ENCODE data around the gene PLEKHD1.

Gene PLEKHD1

DNA sequence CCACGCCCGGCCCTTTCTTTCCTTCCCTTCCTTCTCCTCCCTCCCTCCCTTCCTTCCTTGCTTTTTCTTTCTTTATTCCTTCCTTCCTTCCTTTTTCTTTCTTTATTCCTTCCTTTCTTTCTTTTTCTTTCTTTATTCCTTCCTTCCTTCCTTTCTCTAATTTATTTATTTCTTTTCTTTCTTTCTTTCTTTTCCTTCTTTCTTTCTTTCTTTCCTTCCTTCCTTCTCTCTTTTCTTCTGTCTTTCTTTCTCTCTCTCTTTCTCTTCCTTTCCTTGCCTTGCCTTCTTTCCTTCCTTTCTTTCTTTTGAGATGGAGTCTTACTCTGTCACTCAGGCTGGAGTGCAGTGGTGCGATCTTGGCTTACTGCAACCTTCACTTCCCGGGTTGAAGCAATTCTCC is 74.2 kb downstream of the PLEKHD1 start:
- no peak for DNase-seq

DNA sequence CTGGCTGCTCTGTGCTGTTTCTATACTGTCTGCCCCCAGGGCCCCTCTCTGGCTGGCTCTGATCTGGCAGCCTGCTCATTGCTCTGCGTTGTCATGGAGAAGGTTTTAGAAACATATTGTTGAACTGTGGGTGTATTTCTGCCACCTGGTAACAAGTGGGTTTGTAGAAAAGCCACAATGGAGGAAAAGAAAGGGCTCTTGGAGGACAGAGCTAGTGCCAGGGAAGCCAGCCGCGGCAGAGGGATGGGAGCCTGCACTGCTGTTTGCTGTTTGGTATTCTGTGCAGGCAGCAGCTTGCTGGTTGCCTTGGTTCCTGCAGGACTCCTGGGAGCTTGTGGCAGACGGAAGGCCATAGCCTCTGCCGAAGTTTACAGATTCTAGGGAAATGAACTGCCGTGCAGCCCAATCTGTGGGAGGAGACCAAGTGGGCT is 75.1 kb downstream of the PLEKHD1 start:
- peak; percentile 28 to 42 for DNase-seq

DNA sequence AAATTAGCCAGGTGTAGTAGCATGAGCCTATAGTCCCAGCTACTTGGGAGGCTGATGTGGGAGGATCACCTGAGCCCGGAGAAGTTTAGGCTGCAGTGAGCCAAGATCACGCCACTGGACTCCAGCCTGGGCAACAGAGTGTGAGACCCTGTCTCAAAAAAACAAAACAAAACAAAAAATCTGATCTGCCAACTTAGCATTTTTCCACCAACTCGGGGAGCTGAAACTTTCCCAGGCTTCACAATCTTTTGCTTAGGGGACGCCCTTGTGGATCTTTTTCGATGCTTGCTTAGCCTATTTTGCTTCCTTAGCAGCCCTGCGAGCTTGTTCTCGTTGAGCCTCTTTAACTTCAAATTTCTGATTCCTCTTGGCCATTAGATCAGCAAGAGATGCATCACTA is 76.3 kb downstream of the PLEKHD1 start:
- no peak for DNase-seq

DNA sequence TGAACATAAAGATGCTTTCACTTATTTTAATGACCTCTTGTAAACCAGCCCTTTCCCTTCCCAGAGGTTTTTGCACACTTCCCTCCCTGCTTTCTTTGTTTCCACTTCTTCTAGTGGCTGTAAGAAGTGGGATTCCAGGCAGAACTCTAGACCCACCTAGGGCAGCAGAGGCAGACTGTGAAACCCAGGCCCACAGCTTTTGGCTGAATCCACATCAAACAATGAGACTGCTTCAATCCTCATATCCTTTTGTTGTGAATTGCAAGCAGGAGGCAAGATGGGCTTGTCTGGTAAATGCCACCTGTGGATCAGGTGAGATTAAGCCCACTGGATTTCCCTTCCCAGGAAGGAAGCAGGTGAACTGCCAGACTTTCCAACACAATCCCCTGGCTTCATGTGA is 77.4 kb downstream of the PLEKHD1 start:
- no peak for DNase-seq

DNA sequence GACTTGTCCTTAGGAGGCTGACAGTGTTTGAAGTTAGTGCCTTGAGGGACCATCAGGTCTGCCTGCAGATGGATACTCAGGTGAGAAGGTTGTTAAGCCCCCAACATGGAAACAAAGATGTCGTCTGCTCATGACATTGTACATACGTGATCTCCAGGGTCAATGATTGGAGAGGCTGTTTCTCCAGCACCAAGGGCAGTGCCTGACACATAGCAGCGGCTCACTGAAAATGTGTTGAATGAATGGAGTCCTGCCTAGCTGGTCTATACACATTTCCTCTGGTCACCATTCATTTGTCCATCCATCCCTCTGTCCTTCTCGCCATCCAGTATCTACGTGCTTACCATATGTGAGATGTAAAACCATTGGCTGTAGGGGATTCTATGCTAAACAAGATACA is 83.0 kb downstream of the PLEKHD1 start:
- DNase-seq, result no peak

DNA sequence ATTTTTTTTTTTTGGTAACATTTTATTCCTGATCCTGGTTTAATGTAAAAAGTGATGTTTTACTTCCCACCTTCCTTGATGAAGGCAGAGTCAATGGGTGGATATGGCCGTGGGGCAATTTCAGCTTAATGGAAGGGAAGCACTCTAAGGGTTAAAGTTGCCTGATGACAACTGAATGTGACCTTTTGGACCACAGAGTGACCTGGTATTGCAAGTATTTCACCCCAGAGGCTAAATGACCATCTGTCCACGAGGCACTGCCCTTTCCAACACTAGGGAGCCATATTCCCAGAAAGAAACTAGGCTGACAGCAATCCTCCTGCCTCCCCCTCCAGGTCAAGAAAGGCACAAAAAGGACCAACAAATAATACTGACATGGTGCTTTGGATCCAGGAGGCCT is 85.3 kb downstream of the PLEKHD1 start:
- no peak for DNase-seq

DNA sequence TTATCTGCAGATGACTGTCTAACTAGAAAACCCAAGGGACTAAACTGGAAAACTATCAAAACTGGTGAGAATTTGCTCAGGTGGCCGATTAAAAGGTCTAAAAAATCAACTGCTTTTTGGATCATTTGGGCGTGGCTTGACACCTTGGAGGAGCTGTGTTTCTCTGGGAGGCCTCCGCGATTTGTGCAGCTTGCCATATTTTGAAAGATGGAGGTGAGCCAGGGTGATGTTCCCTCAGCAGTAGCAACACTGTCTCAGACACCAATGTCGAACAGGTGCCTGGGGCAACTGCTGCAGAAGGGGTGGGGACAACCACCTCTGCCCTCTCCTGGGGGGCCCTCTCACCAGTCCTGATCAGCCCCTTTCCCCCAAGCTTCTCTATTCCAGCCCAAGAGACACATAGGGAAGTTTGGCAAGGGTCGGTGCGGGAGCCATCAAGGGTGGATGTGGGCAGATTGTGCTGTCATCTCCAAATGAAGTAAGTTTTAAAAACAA is 86.4 kb downstream of the PLEKHD1 start:
- DNase-seq, result no peak

DNA sequence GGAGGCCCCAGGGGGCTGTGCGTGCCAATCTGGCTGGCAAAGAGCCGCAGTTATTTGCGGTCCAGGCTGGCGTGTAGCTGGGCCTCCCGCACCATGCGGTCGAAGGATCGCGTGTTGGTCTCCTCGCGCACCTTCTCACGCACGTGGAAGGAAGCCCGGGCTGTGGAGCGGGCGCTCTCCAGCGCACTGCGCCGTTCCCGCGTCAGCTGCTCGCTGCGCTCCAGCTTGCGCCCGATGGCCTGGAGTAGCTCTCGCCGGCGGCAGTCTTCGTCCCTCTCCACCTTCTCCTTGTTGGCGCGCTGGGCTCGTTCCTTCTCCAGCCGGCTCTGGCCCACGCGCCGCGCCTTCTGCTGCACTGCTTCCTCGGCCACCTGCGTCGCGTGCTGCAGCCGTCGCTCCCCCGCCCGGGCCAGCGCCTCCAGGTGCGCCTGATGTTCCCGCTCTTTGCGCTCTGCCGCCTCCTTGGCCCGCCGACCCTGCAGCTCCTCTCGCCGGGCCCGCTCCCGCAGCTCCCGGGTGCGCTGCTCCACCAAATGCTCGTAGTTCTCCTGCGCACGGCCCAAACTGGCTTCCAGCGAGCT is 87.0 kb downstream of the PLEKHD1 start:
- no peak for DNase-seq

DNA sequence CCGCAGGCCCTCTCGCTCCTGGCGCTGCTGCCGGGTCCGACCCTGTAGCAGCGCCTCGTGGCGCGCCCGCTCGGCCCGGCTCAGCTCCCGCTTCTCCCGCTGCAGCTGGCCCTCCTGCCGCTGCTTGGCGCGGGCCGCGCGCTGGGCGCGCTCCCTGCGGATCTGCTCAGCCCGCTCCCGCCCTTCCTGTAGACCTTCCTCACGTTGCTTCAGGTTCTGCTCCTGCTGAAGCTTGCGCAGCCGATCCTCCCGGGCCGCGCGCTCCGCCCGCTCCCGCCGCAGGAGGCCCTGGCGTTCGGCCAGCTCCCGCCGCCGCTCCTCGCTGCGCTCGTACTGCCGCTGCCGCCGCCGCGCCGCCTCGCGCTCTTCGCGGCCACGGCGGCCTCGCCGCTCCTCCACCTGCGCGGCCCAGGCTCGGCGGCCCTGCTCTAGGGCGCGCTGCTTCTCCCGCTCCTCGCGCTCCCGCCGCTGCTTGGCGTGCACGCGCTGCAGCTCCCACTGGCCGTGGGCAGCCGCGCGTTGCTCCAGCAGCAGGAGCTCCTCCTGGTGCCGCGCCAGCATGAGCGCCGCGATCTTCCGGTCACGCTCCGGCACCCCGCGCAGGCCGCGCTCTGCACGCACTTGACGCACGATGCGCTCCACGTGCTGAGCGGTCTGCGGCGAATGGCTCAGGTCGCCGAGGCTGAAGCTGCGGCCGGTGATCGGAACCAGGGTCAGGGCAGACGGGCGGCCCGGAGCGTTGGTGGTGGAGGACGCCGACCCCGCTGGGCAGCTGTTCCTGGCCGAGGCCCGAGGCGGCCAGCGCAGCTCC is 87.7 kb downstream of the PLEKHD1 start:
- peak in 1 of 2 experiments; percentile 27 for DNase-seq

DNA sequence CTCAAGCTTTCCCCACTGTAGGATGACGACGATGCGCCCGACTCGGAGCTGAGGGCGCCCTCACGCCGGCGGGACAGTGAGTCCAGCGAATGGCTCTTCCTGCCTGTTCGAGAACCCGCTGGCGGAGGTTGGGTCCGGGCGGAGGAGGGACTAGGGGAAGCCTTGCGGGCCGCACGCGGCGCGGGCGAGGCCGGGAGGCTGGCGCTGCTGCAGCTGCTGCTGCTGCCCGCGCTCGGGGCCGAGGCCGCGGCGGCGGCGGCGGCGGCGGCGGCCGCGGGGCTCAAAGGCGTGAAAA is 88.3 kb downstream of the PLEKHD1 start:
- DNase-seq, result no peak

DNA sequence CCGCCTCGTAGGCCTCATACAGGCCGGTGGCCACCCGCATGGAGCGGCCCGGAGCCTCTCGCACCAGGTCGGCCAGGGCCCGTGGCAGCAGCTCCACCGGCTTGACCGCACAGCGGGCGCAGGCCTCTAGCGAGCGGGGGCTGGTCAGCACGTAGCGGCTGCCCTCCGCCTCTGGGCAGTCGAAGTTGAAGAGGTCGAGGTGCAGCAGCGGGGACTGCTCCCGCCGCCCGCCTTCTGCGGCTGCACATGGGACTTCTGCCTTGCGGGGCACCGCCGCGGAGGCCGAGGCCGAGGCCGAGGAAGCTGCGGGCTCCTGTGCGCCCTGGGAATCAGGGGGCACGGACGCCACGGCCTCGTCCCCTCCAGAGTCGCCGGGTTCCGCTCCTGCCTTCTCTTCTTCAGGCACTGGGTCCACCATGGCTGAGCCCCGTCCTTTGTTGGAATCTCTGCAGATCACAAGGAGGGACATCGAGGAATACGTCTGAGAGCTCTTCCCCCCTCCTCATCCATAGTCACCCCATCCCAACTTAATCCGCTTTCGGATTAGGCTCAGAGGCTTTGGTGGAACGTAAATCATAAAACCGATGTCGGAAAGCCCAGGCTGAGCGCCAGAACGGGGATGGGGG is 88.8 kb downstream of the PLEKHD1 start:
- no peak for DNase-seq

DNA sequence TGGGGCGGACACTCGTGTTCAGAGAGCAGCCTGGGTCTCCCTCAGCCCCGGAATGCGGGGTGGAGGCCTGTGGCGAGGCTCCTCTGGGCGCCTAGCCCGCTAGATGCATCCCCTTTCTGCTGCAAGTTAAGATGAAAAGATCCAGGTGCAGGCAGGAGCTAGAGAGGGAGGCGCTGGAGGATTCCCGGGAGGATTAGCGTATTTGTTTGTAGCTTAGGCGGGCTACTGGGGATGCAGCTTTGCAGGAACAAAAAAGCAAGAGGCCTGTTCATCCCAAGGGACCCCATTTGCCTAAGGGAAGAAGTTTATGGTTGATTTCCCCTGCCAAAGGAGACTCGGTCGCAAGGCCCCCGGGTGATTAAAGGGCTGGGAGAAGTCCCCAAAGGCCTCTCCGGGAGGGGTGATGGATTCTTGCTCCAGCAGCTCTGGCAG is 89.3 kb downstream of the PLEKHD1 start:
- DNase-seq, result peak; percentile 72 to 77

DNA sequence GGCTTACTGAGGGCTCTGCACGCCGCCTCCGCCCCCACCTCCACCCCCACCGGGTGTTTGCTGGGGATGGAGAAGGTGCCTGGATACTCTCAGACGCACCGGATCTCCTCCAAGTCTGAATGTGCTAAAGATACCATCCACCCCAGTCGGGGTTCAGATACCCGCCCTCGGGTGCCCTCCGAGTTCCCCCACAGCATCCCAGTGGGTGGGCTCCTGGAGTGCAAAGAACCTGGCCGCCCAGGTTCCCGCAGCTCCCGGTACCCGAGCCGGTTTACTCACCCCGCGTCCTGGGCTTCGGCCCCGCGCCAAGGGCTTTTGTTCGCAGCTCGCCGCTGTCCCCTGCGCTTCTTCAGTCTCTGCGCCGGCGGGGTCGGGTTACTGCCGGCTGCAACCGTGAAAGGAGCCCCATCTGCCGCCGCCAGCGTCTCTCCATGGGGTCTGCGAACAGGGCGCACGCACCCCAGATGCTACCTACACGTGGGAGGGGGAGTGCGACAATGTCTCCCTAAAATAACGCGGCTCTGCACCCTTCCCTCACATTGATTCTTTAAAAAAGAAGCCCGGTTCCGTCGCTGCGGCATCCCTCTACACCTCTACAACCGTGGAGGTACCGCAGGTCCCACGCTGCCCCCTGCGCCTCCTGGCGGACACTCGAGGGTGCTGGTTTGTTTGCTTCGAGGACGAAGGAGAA is 89.9 kb downstream of the PLEKHD1 start, which contains the start of gene CCDC177:
Gene CCDC177 (minus strand): TSS at position 609 of the 691 bp plus-strand sequence. CDS start 1,249 bp downstream, outside the sequence.
- DNase-seq, result peak; percentile 81

DNA sequence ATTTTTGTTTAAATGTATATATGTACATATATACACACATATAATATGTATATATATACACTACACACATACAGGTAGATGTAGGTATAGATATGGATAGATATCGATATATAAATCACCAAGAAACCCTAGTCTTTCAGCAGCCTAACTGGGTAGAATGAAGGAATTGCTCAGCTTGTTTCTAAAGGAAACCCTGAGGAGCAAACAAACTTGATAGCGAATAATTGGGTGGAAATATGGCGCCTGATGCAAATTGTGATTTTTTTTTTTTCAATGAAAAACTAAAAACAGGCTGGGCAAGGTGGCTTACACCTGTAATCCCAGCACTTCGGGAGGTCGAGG is 90.4 kb downstream of the PLEKHD1 start:
- DNase-seq, result no peak

DNA sequence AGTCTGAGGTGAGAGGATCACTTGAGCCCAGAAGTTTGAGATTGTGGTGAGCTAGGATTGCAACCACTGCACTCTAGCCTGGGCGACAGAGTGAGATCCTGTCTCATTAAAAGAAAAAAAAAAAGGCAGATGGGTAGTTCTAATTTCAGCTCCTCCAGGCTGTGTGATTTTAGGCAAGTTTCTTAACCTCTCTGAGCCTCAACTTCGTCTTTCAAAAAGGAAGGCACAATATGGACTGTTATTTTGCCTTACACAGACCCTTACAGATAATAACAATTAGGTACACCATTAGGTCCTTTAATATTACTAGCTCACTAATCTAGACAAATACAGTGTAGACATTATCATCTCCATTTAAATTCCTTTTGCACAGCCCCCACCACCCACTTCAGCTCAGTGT is 94.9 kb downstream of the PLEKHD1 start:
- DNase-seq, result no peak

DNA sequence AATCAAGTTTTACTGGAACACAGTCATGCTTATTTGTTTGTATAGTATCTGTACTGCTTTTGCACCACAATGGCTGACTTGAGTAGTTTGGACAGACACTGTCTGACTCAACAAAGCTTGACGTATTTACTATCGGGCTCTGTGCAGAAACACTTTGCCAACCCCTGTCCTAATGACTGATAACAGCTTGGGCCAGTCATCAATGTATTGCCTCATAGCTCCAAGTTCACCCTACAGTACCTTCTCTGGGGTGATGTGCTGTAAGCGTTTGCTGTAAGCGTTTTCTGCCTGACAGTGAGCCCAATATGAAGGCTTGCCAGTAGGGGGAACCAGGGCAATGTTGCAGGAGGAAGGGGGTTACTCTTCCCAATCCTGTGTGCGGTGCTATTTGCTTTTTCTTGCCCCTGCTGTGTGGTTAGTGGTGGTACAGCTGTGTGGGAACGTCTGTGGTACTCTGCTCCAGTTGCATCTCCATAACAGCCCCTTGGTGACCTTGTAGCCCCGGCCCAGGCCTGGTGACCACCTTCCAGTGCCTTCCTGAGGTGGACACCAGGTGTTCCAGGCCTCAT is 95.6 kb downstream of the PLEKHD1 start:
- no peak for DNase-seq
